Panc1 (cell line): ENCODE data around the gene IMPDH2. TPM values are rescaled to one million over a fixed set of nuclear protein-coding genes. Genes with fewer than 3 reads are reported as not detected.

Experiments used
- ATAC-seq: fragments of 200-7000 bp; cut with Tn5 transposase; 2 replicates; pipeline ENCODE4 v1.9.1; 2020; ENCODE audit warnings: mild to moderate bottlenecking, moderate library complexity
- BruUV-seq: library from RNA; stranded (reverse); fragments of 400-500 nt; replicated peaks from 2 replicates; lab custom pipeline; 2021; lab: Mats Ljungman, UMichigan
- CTCF ChIA-PET: fragments of 300-600 bp; sonication (Branson Sonifier 250); formaldehyde crosslinking; loops from one replicate; lab custom pipeline; 2022; ENCODE audit warnings: antibody characterized with exemption; lab: Charles Lee
- POLR2A ChIA-PET: fragments of 300-600 bp; sonication (Branson Sonifier 250); formaldehyde crosslinking; loops from one replicate; lab custom pipeline; 2022; ENCODE audit warnings: antibody characterized with exemption; lab: Charles Lee
- DNase-seq: peaks from one replicate; pipeline ENCODE4 v3.0.0-alpha.2; 2010; ENCODE audit warnings: low read depth, low spot score
- H3K27ac ChIP-seq: 2 replicates; pipeline ENCODE4 v1.5.1; 2011; ENCODE audit warnings: mild to moderate bottlenecking, low read length, inconsistent platforms
- H3K27me3 ChIP-seq: fragments of 200-500 bp; sonication (Bioruptor generic); 2 replicates; pipeline ENCODE4 v1.6.0; 2014; ENCODE audit warnings: low read length, inconsistent platforms; ENCODE audit not compliant: control insufficient read depth, insufficient read depth
- H3K36me3 ChIP-seq: fragments of 200-500 bp; sonication (Bioruptor generic); 2 replicates; pipeline ENCODE4 v1.5.1; 2014; ENCODE audit warnings: inconsistent platforms, mild to moderate bottlenecking, low read length, moderate library complexity; ENCODE audit not compliant: control insufficient read depth, insufficient read depth
- H3K4me1 ChIP-seq: 2 replicates; pipeline ENCODE4 v1.5.1; 2011; ENCODE audit warnings: inconsistent platforms, mild to moderate bottlenecking, low read length, moderate library complexity; ENCODE audit not compliant: control insufficient read depth, insufficient read depth
- H3K4me3 ChIP-seq, 2 experiments: 2 replicates each; pipeline ENCODE4 v1.5.1; 2011 to 2012; ENCODE audit warnings: low read depth in 2 of 2, low read length in 2 of 2, mild to moderate bottlenecking in 2 of 2, inconsistent platforms in 1 of 2, moderate library complexity in 1 of 2
- H3K9me3 ChIP-seq: fragments of 200-500 bp; sonication (Bioruptor generic); 2 replicates; pipeline ENCODE4 v1.5.1; 2014; ENCODE audit warnings: low read depth, mild to moderate bottlenecking, inconsistent platforms, low read length, moderate library complexity; ENCODE audit not compliant: control insufficient read depth, insufficient read depth
- POLR2AphosphoS5 ChIP-seq: IDR thresholded peaks from 2 replicates; pipeline ENCODE4 v1.6.1; 2012; ENCODE audit warnings: mild to moderate bottlenecking, low read depth, low read length, moderate library complexity
- SIN3A ChIP-seq: IDR thresholded peaks from 2 replicates; pipeline ENCODE4 v1.6.1; 2012; ENCODE audit warnings: low read depth, mild to moderate bottlenecking, low read length, moderate library complexity, borderline replicate concordance; ENCODE audit not compliant: insufficient read depth
- TCF7L2 ChIP-seq: IDR thresholded peaks from 2 replicates; pipeline ENCODE4 v1.6.1; 2011; ENCODE audit warnings: mild to moderate bottlenecking, low read depth, low read length, inconsistent platforms
- in situ Hi-C: cut with HindIII; loops from 2 replicates; pipeline ENCODE4 v1.10.0; 2016; ENCODE audit warnings: low sequenced_read_pairs, low pct_unique_long_range_greater_than_20kb
- intact Hi-C: fragments of 100-400 bp; cut with micrococcal nuclease; formaldehyde crosslinking; loops from one replicate; pipeline ENCODE4 v1.10.0; 2022; ENCODE audit not compliant: unreplicated experiment
- total RNA-seq: library from RNA; stranded (reverse); gene quantifications from one replicate; pipeline ENCODE4 v1.2.1, GENCODE V29; 2021; ENCODE audit not compliant: unreplicated experiment
- TF ChIP-seq, protein P1 (sequence below): fragments of 450-650 bp; IDR thresholded peaks from 2 replicates; pipeline ENCODE4 v1.5.1; 2017; ENCODE audit warnings: mild to moderate bottlenecking
- TF ChIP-seq, protein P2 (sequence below), 2 experiments: IDR thresholded peaks; 2 replicates each; pipeline ENCODE4 v1.6.1; 2011 to 2012; ENCODE audit warnings: low read depth in 2 of 2, control low read depth in 1 of 2, low read length in 1 of 2, mild to moderate bottlenecking in 1 of 2, moderate library complexity in 1 of 2; ENCODE audit not compliant: insufficient read depth in 1 of 2

IMPDH2 gene
- total RNA-seq, 1 experiment from 2014 or later = 149 TPM

DNA sequence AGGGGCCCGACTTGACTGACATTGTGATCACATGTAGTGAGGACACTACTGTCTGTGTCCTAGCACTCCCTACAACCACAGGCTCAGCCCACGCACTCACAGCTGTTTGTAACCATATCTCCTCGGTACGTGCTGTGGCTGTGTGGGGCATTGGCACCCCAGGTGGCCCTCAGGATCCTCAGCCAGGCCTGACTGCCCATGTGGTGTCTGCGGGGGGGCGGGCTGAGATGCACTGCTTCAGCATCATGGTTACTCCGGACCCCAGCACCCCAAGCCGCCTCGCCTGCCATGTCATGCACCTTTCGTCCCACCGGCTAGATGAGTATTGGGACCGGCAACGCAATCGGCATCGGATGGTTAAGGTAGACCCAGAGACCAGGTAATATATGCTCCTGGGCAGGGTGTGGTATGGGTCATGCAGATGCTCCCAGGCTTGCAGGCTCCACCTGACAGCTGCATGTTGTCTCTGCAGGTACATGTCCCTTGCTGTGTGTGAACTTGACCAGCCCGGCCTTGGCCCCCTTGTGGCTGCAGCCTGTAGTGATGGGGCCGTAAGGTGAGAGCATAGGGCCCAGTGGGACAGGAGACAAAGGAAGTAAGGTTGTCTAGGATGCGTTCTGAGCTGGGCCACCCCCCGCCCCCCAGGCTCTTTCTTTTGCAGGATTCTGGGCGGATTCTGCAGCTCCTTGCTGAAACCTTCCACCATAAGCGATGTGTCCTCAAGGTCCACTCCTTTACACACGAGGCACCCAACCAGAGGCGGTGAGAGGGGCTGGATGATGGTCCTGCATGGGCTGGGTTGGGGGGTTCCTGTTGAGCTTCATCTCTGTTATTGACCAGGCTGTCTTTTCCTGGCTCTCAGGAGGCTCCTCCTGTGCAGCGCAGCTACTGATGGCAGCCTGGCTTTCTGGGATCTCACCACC lies 15.2 kb downstream of the IMPDH2 start:
- ATAC-seq (no peak), DNase-seq (no peak)
- POLR2A ChIA-PET = interaction anchor here (0.6 to 0.7 kb wide), 2 partner anchors 11 to 26 kb away, joined by 7 read pairs; no protein-coding TSS in a partner anchor
- Histone ChIP-seq H3K4me3 (no peak overlapping the region), H3K27me3 (no peaks in the 10 kb centered on the region), H3K9me3 (no peaks in the 10 kb centered on the region), H3K27ac (no peak overlapping the region), H3K4me1 (peaks cover 8% of the 10 kb centered on the region), H3K36me3 (no peaks in the 10 kb centered on the region; the same call in 1 of the 2 replicates)
- TF ChIP-seq SIN3A = no peak
- TF ChIP-seq, protein P1, sequence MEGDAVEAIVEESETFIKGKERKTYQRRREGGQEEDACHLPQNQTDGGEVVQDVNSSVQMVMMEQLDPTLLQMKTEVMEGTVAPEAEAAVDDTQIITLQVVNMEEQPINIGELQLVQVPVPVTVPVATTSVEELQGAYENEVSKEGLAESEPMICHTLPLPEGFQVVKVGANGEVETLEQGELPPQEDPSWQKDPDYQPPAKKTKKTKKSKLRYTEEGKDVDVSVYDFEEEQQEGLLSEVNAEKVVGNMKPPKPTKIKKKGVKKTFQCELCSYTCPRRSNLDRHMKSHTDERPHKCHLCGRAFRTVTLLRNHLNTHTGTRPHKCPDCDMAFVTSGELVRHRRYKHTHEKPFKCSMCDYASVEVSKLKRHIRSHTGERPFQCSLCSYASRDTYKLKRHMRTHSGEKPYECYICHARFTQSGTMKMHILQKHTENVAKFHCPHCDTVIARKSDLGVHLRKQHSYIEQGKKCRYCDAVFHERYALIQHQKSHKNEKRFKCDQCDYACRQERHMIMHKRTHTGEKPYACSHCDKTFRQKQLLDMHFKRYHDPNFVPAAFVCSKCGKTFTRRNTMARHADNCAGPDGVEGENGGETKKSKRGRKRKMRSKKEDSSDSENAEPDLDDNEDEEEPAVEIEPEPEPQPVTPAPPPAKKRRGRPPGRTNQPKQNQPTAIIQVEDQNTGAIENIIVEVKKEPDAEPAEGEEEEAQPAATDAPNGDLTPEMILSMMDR = peak; percentile 77
- in situ Hi-C loops (no loop called here), intact Hi-C loops (no loop called here)
- BruUV-seq = no TSS peak
- CTCF ChIA-PET = interaction anchor here (0.9 kb wide), 1 partner anchor 26 kb away, joined by 3 read pairs; no protein-coding TSS in a partner anchor

DNA sequence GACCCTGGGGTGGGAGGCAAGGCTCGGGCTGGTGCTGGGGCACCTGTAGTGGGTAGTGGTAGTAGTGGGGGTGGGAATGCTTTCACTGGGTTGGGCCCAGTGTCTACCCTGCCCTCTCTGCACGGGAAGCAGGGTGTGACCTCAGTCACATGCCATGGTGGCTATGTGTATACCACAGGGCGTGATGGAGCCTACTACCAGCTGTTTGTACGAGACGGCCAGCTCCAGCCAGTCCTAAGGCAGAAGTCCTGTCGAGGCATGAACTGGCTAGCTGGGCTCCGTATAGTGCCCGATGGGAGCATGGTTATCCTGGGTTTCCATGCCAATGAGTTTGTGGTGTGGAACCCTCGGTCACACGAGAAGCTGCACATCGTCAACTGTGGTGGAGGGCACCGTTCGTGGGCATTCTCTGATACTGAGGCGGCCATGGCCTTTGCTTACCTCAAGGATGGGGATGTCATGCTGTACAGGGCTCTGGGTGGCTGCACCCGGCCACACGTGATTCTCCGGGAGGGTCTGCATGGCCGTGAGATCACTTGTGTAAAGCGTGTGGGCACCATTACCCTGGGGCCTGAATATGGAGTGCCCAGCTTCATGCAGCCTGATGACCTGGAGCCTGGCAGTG lies 16.0 kb downstream of the IMPDH2 start:
- no peaks in the 10 kb centered on the region for H3K27me3 ChIP-seq

GRCh38 chr3:49012441-49013017 lies 16.7 kb downstream of the IMPDH2 start:
- no peaks in the 10 kb centered on the region for H3K9me3 ChIP-seq
- ATAC-seq = no peak
- peaks cover 14% of the 10 kb centered on the region for H3K4me1 ChIP-seq
- CTCF ChIA-PET = interaction anchor here (0.6 kb wide), 1 partner anchor 25 kb away, joined by 3 read pairs; no protein-coding TSS in a partner anchor
- intact Hi-C loops = no loop called here
- no peak for TF ChIP-seq SIN3A
- TF ChIP-seq TCF7L2 = no peak
- TF ChIP-seq POLR2AphosphoS5 = no peak
- TF ChIP-seq, protein P1 = no peak
- TF ChIP-seq, protein P2, sequence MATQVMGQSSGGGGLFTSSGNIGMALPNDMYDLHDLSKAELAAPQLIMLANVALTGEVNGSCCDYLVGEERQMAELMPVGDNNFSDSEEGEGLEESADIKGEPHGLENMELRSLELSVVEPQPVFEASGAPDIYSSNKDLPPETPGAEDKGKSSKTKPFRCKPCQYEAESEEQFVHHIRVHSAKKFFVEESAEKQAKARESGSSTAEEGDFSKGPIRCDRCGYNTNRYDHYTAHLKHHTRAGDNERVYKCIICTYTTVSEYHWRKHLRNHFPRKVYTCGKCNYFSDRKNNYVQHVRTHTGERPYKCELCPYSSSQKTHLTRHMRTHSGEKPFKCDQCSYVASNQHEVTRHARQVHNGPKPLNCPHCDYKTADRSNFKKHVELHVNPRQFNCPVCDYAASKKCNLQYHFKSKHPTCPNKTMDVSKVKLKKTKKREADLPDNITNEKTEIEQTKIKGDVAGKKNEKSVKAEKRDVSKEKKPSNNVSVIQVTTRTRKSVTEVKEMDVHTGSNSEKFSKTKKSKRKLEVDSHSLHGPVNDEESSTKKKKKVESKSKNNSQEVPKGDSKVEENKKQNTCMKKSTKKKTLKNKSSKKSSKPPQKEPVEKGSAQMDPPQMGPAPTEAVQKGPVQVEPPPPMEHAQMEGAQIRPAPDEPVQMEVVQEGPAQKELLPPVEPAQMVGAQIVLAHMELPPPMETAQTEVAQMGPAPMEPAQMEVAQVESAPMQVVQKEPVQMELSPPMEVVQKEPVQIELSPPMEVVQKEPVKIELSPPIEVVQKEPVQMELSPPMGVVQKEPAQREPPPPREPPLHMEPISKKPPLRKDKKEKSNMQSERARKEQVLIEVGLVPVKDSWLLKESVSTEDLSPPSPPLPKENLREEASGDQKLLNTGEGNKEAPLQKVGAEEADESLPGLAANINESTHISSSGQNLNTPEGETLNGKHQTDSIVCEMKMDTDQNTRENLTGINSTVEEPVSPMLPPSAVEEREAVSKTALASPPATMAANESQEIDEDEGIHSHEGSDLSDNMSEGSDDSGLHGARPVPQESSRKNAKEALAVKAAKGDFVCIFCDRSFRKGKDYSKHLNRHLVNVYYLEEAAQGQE (IDR thresholded peaks at IDR 0.05; ENCODE audit: insufficient read depth in 1 of 2, low read depth in 2 of 2, low read length in 1 of 2) = no peak
- no peak overlapping the region for H3K4me3 ChIP-seq
- DNase-seq = no peak
- H3K27ac ChIP-seq = no peak overlapping the region
- BruUV-seq = no TSS peak
- in situ Hi-C loops = no loop called here
- no peaks in the 10 kb centered on the region for H3K36me3 ChIP-seq
- POLR2A ChIA-PET = no interaction called here
- no peaks in the 10 kb centered on the region for H3K27me3 ChIP-seq

More for the DNA sequence above, 16.0 kb downstream of the IMPDH2 start:
- Histone ChIP-seq H3K27ac (no peak overlapping the region), H3K9me3 (no peaks in the 10 kb centered on the region), H3K4me3 (no peak overlapping the region), H3K36me3 (no peaks in the 10 kb centered on the region), H3K4me1 (peaks cover 13% of the 10 kb centered on the region)
- ATAC-seq (no peak), DNase-seq (no peak)
- ChIA-PET CTCF (interaction anchor here (0.9 kb wide), 1 partner anchor 25 kb away, joined by 3 read pairs; no protein-coding TSS in a partner anchor), POLR2A (no interaction called here)
- BruUV-seq = no TSS peak
- TF ChIP-seq, protein P1 = no peak
- in situ Hi-C loops (no loop called here), intact Hi-C loops (no loop called here)
